ENCODE measurements around the gene HABP4. TPM values are rescaled to one million over a fixed set of nuclear protein-coding genes. Genes with fewer than 3 reads are reported as not detected.

The HABP4 gene
- total and polyA plus RNA-seq, 3 donors from 2014 or later = 30.6 to 67.2 (median 46.9) TPM

DNA sequence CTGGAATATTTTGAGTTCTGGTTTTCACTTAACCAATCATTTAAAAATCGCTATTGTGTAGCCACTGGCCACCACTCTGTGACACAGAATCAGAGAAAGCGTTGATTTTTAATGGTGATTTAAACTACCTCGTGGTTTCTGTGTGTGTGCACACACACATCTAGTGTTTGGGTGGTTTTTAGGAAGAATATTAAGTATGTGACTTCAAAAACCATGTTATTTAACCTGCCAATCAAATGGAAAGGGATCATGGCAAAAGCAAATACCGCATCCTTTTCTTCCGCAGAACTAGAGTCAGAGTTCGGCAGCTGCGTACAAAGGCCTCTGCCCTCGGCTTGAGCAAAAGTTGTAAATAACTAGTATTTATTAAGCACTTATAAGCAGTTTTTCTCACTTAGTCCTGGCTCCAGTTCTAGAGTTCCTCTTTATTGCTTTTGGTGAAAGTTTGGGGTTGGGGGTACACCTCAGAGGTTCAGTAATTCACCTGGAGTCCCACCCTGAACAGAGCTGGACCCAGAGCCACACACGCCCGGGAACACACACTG is 40.6 kb downstream of the HABP4 start:
- intact Hi-C loops (cut with DNase I; ENCODE audit: low total_unique reads) = no loop called here
- TF ChIP-seq, protein P1, sequence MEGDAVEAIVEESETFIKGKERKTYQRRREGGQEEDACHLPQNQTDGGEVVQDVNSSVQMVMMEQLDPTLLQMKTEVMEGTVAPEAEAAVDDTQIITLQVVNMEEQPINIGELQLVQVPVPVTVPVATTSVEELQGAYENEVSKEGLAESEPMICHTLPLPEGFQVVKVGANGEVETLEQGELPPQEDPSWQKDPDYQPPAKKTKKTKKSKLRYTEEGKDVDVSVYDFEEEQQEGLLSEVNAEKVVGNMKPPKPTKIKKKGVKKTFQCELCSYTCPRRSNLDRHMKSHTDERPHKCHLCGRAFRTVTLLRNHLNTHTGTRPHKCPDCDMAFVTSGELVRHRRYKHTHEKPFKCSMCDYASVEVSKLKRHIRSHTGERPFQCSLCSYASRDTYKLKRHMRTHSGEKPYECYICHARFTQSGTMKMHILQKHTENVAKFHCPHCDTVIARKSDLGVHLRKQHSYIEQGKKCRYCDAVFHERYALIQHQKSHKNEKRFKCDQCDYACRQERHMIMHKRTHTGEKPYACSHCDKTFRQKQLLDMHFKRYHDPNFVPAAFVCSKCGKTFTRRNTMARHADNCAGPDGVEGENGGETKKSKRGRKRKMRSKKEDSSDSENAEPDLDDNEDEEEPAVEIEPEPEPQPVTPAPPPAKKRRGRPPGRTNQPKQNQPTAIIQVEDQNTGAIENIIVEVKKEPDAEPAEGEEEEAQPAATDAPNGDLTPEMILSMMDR (IDR thresholded peaks at IDR 0.05) = no peak
- no peak for TF ChIP-seq POLR2A (IDR thresholded peaks at IDR 0.05)
- 89 to 93% methylated on average over 8 to 10 of the region's 10 CpGs for WGBS, 2 donors
- Histone ChIP-seq H3K4me3 (no peak overlapping the region), H3K36me3 (ENCODE audit: low read depth, missing control alignments) (no peaks in the 10 kb centered on the region), H3K27me3 (no peaks in the 10 kb centered on the region), H3K9me3 (no peaks in the 10 kb centered on the region), H3K4me1 (peaks cover 19% of the 10 kb centered on the region), H3K27ac (no peak overlapping the region)
- DNase-seq = no peak

DNA sequence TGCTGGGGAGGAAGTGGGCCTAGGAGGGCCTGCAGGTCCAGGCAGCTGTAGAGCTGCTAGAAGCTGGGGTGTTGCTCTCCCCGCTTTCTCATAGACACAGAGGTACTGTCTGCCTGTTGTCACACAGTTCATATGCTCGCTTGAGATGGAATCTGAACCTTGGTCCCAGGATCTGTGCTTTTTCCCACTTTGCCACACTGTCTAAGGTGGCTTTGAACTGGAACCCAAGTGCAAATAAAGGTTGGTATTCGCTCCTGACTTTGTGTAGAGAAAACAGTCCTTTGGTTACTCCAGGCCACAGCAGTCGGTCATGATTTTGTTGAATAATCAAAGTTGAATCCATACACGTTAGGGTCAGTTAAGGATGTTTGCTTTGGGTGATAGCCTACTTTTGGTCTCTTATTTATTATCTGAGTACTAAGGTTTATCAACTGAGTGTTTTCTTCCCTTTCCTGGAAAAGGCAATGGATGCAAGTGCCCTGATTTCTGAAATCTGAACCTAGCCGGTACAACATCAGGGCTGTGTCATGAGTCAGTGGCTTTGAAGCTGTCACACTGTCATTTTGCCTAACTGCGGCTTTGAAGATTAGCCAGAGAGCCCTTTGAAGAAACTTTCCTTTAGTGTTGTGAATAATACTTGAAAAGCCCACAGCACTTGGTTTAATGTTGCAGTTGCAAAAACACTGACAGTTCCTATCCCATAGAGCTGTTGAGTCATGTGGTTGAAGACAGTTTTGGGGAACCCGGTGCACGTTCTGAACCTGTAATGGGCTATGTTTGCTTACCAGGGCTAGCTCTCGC is 41.3 kb downstream of the HABP4 start:
- H3K9me3 ChIP-seq = no peaks in the 10 kb centered on the region
- H3K36me3 ChIP-seq (ENCODE audit: low read depth, missing control alignments) = no peaks in the 10 kb centered on the region
- H3K27me3 ChIP-seq = no peaks in the 10 kb centered on the region
- H3K4me1 ChIP-seq = peaks cover 13% of the 10 kb centered on the region
- intact Hi-C loops (cut with DNase I; ENCODE audit: low total_unique reads) = no loop called here
- H3K4me3 ChIP-seq = no peak overlapping the region
- DNase-seq = no peak
- no peak overlapping the region for H3K27ac ChIP-seq
- WGBS, 2 donors = 81 to 85% methylated on average over 10 of the region's 10 CpGs
- TF ChIP-seq POLR2A (IDR thresholded peaks at IDR 0.05) = no peak
- TF ChIP-seq, protein P1 (IDR thresholded peaks at IDR 0.05) = no peak

DNA sequence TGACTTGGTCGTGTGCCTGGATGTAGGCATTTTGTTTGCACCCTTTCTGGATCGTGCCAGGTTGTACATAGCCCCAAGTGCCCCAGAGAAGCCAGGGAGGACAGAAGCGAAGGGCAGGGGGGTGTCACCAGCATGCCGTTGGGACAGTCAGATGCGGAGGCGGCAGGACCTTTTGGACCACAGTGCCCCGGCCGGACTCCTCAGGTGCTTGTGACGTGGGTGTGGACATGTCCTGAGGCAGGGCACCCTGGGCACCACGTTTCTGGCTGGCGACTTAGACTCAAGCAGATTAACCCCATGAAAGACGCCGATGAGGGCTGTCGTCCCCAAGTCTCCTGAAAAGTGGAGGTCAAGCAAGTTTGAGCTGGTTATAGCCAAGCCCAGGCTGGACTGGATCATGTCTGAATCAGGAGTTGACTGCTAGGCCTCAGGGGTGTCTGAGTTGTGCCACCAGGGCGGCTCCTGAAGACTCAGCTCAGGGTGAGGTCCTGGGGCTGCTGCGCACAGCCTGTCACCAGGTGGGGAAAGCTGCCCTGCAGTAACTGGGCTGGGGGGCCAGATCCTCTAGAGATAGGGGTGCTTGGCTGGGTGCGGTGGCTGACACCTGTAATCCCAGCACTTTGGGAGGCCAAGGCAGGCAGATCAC is 42.0 kb downstream of the HABP4 start:
- H3K4me1 ChIP-seq = peaks cover 6% of the 10 kb centered on the region
- H3K27ac ChIP-seq = no peak overlapping the region
- H3K27me3 ChIP-seq = no peaks in the 10 kb centered on the region
- no peak for DNase-seq
- no peaks in the 10 kb centered on the region for H3K9me3 ChIP-seq
- WGBS, 2 donors = 91% methylated on average over 14 to 17 of the region's 17 CpGs
- TF ChIP-seq, protein P1 (IDR thresholded peaks at IDR 0.05) = no peak
- no peak for TF ChIP-seq POLR2A (IDR thresholded peaks at IDR 0.05)
- intact Hi-C loops (cut with DNase I; ENCODE audit: low total_unique reads) = no loop called here
- H3K4me3 ChIP-seq = no peak overlapping the region
- H3K36me3 ChIP-seq (ENCODE audit: low read depth, missing control alignments) = no peaks in the 10 kb centered on the region

DNA sequence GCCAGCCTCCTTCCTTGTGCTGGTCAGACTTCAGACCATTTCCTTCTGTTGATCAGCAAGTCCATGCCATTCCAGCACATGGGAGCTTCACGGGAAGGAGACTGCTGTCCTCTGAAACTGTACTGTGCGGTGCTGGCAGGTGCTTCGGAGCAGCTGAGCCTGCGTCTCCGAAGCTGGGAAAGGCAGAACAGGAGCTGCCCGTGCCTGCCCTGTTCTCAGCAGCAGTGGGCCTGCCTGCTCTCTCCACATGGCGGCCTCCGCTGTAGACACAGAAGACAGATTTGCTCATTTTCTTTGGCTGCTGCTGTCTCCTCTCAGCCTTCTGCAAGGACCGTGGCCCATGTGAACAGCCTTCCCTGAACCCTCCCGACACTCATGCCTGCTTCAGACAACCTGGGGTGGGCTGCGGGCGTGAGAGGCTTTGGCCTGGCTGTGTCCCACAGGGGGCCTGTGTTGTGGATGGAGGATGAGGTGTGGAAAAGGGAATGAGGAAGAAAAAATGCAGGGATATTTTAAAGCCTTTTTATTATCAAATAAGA is 43.1 kb downstream of the HABP4 start:
- no peaks in the 10 kb centered on the region for H3K27me3 ChIP-seq
- H3K4me1 ChIP-seq = no peaks in the 10 kb centered on the region
- no peaks in the 10 kb centered on the region for H3K9me3 ChIP-seq
- no peak for TF ChIP-seq POLR2A (IDR thresholded peaks at IDR 0.05)
- TF ChIP-seq, protein P1 (IDR thresholded peaks at IDR 0.05) = no peak
- H3K27ac ChIP-seq = no peak overlapping the region
- DNase-seq = no peak
- WGBS, 2 donors = 66 to 68% methylated on average over 12 of the region's 12 CpGs
- H3K36me3 ChIP-seq (ENCODE audit: low read depth, missing control alignments) = no peaks in the 10 kb centered on the region
- intact Hi-C loops (cut with DNase I; ENCODE audit: low total_unique reads) = no loop called here
- H3K4me3 ChIP-seq = no peak overlapping the region
